HEK293T (cell line): ENCODE data around the gene ERC1.

Source experiments
- ELF4 ChIP-seq: fragments of 450-650 bp; IDR thresholded peaks from 2 replicates; pipeline ENCODE4 v1.6.1; 2017; ENCODE audit warnings: antibody characterized with exemption
- FOXK2 ChIP-seq: fragments of 450-650 bp; IDR thresholded peaks from 2 replicates; pipeline ENCODE4 v1.6.1; 2016; ENCODE audit warnings: mild to moderate bottlenecking
- TARDBP ChIP-seq: fragments of 450-650 bp; IDR thresholded peaks from 2 replicates; pipeline ENCODE4 v1.6.1; 2016

GRCh38 chr12:1401891-1402290, 410.9 kb downstream of the ERC1 start:
- TF ChIP-seq FOXK2 (no peak), TARDBP (no peak), ELF4 (no peak)
